IMR-90 (cell line): ENCODE data around the gene TMOD2. TPM values are rescaled to one million over a fixed set of nuclear protein-coding genes. Genes with fewer than 3 reads are reported as not detected.

Source experiments
- ATAC-seq: fragments of 200-7000 bp; cut with Tn5 transposase; 2 replicates; pipeline ENCODE4 v1.9.1; 2020; ENCODE audit warnings: low read depth, mild to moderate bottlenecking, moderate library complexity
- BruUV-seq: library from RNA; stranded (reverse); fragments of 400-500 nt; replicated peaks from 2 replicates; lab custom pipeline; 2021; lab: Mats Ljungman, UMichigan
- CTCF ChIA-PET: fragments of 300-600 bp; formaldehyde crosslinking; extraction: SDS; loops from one replicate; lab custom pipeline; 2021; ENCODE audit warnings: antibody characterized with exemption; lab: Yijun Ruan, JAX
- POLR2A ChIA-PET: fragments of 300-600 bp; sonication (Branson Sonifier 250); formaldehyde crosslinking; loops from one replicate; lab custom pipeline; 2022; ENCODE audit warnings: antibody characterized with exemption; ENCODE audit not compliant: unreplicated experiment; lab: Charles Lee
- DNase-seq: peaks from one replicate; pipeline ENCODE4 v3.0.0; 2013
- H2AFZ ChIP-seq: replicated peaks from 2 replicates; pipeline ENCODE3; 2013; ENCODE audit warnings: low read length, mild to moderate bottlenecking; ENCODE audit not compliant: poor library complexity
- H2AK5ac ChIP-seq: 2 replicates; pipeline ENCODE4 v1.6.1; 2013; ENCODE audit warnings: low read depth, low read length, inconsistent platforms
- H2AK9ac ChIP-seq: replicated peaks from 2 replicates; pipeline ENCODE3; 2013; ENCODE audit warnings: mild to moderate bottlenecking, low read depth, low read length, moderate library complexity; ENCODE audit not compliant: poor library complexity
- H2BK120ac ChIP-seq: 2 replicates; pipeline ENCODE4 v1.6.1; 2013; ENCODE audit warnings: low read depth, low read length, inconsistent platforms
- H2BK15ac ChIP-seq: 3 replicates; pipeline ENCODE4 v1.6.1; 2013; ENCODE audit warnings: low read depth, low read length, inconsistent platforms
- H2BK20ac ChIP-seq: 2 replicates; pipeline ENCODE4 v1.6.1; 2013; ENCODE audit warnings: low read depth, mild to moderate bottlenecking, inconsistent platforms, low read length, moderate library complexity
- H2BK5ac ChIP-seq: 2 replicates; pipeline ENCODE4 v1.6.1; 2013; ENCODE audit warnings: mild to moderate bottlenecking, low read depth, low read length, inconsistent platforms; ENCODE audit not compliant: poor library complexity, severe bottlenecking
- H3K14ac ChIP-seq: replicated peaks from 2 replicates; pipeline ENCODE4 v1.6.1; 2013; ENCODE audit warnings: low read depth, low read length, inconsistent platforms
- H3K18ac ChIP-seq: 2 replicates; pipeline ENCODE4 v1.6.1; 2013; ENCODE audit warnings: low read depth, low read length, control low read depth
- H3K23ac ChIP-seq: 2 replicates; pipeline ENCODE4 v1.6.1; 2013; ENCODE audit warnings: low read depth, low read length, inconsistent platforms
- H3K27ac ChIP-seq: 2 replicates; pipeline ENCODE4 v1.5.1; 2013; ENCODE audit warnings: mild to moderate bottlenecking, control low read depth, low read length; ENCODE audit not compliant: insufficient read depth
- H3K27me3 ChIP-seq: 2 replicates; pipeline ENCODE4 v1.6.1; 2013; ENCODE audit warnings: low read length; ENCODE audit not compliant: control insufficient read depth, insufficient read depth
- H3K36me3 ChIP-seq: 2 replicates; pipeline ENCODE4 v1.6.1; 2013; ENCODE audit warnings: low read length, mixed read lengths; ENCODE audit not compliant: control insufficient read depth, insufficient read depth
- H3K4ac ChIP-seq: 2 replicates; pipeline ENCODE4 v1.6.1; 2013; ENCODE audit warnings: low read depth, low read length, inconsistent platforms
- H3K4me1 ChIP-seq: 2 replicates; pipeline ENCODE4 v1.6.1; 2013; ENCODE audit warnings: low read length, mixed read lengths; ENCODE audit not compliant: control insufficient read depth, insufficient read depth
- H3K4me2 ChIP-seq: 2 replicates; pipeline ENCODE4 v1.6.1; 2013; ENCODE audit warnings: low read depth, mild to moderate bottlenecking, control low read depth, low read length, moderate library complexity
- H3K4me3 ChIP-seq: 2 replicates; pipeline ENCODE4 v1.5.1; 2013; ENCODE audit warnings: low read depth, mild to moderate bottlenecking, control low read depth, low read length, moderate library complexity; ENCODE audit not compliant: insufficient read depth
- H3K56ac ChIP-seq: 2 replicates; pipeline ENCODE4 v1.6.1; 2013; ENCODE audit warnings: low read length, inconsistent platforms; ENCODE audit not compliant: insufficient read depth; ENCODE audit errors: extremely low read depth
- H3K79me1 ChIP-seq, 2 experiments: 2 replicates each; pipeline ENCODE4 v1.6.1; 2013; ENCODE audit warnings: low read length in 2 of 2, inconsistent platforms in 1 of 2, low read depth in 1 of 2
- H3K9ac ChIP-seq: 2 replicates; pipeline ENCODE4 v1.6.1; 2013; ENCODE audit warnings: low read depth, low read length, control low read depth
- H3K9me1 ChIP-seq: 2 replicates; pipeline ENCODE4 v1.6.1; 2013; ENCODE audit warnings: low read length, inconsistent platforms; ENCODE audit not compliant: insufficient read depth
- H3K9me3 ChIP-seq: 2 replicates; pipeline ENCODE4 v1.6.1; 2013; ENCODE audit warnings: low read length; ENCODE audit not compliant: control insufficient read depth, insufficient read depth
- H4K20me1 ChIP-seq: 2 replicates; pipeline ENCODE4 v1.6.1; 2013; ENCODE audit warnings: low read length, inconsistent platforms; ENCODE audit not compliant: insufficient read depth
- H4K5ac ChIP-seq: 2 replicates; pipeline ENCODE4 v1.6.1; 2013; ENCODE audit warnings: mild to moderate bottlenecking, low read depth, low read length, control low read depth
- H4K8ac ChIP-seq, 2 experiments: 2 replicates each; pipeline ENCODE4 v1.6.1; 2013; ENCODE audit warnings: low read depth in 2 of 2, low read length in 2 of 2, control low read depth in 1 of 2, inconsistent platforms in 1 of 2
- H4K91ac ChIP-seq: 2 replicates; pipeline ENCODE4 v1.6.1; 2013; ENCODE audit warnings: low read depth, low read length, inconsistent platforms; ENCODE audit not compliant: insufficient read depth
- CHD1 ChIP-seq: IDR thresholded peaks from 2 replicates; pipeline ENCODE4 v1.6.1; 2012; ENCODE audit warnings: low read depth, low read length, improper control_type of control experiment
- MAFK ChIP-seq: IDR thresholded peaks from 2 replicates; pipeline ENCODE4 v1.6.1; 2012; ENCODE audit warnings: low read depth, low read length, improper control_type of control experiment
- WGBS, 2 experiments: methylation state at CpG; one replicate each; pipeline versions ENCODE4 v1.1.5 to v1.1.7; 2013; ENCODE audit warnings: missing lambda C conversion rate in 2 of 2; ENCODE audit not compliant: insufficient read length in 1 of 2; ENCODE audit errors: extremely low coverage in 2 of 2; 5-methylcytosine and 5-hydroxymethylcytosine counted together
- dilution Hi-C: fragments of 300-500 bp; cut with HindIII; formaldehyde crosslinking; loops from one replicate; pipeline ENCODE4 v1.14.3; 2018; ENCODE audit warnings: low sequenced_read_pairs; ENCODE audit not compliant: unreplicated experiment
- in situ Hi-C: fragments of 300-500 bp; cut with MboI; formaldehyde crosslinking; loops from 3 replicates; pipeline ENCODE4 v1.14.3; 2019; ENCODE audit warnings: low sequenced_read_pairs, inconsistent platforms, mixed read lengths
- intact Hi-C: fragments of 100-400 bp; cut with micrococcal nuclease; formaldehyde crosslinking; loops from 2 replicates; pipeline ENCODE4 v1.10.0; 2022
- polyA plus RNA-seq, 3 experiments: library from polyadenylated mRNA; depleted of rRNA; stranded (reverse); fragments of >200 nt; gene quantifications; 2 replicates each; pipeline ENCODE4 v1.2.3, GENCODE V29; 2012; ENCODE audit warnings: low replicate concordance in 1 of 3
- total RNA-seq: library from RNA; depleted of rRNA; stranded (reverse); fragments of >200 nt; gene quantifications from 2 replicates; pipeline ENCODE4 v1.2.3, GENCODE V29; 2012

Gene TMOD2
- total and polyA plus RNA-seq, 2 of the 4 experiments (the other 2 are of a cell fraction), result 2.8 to 5.4 TPM

DNA sequence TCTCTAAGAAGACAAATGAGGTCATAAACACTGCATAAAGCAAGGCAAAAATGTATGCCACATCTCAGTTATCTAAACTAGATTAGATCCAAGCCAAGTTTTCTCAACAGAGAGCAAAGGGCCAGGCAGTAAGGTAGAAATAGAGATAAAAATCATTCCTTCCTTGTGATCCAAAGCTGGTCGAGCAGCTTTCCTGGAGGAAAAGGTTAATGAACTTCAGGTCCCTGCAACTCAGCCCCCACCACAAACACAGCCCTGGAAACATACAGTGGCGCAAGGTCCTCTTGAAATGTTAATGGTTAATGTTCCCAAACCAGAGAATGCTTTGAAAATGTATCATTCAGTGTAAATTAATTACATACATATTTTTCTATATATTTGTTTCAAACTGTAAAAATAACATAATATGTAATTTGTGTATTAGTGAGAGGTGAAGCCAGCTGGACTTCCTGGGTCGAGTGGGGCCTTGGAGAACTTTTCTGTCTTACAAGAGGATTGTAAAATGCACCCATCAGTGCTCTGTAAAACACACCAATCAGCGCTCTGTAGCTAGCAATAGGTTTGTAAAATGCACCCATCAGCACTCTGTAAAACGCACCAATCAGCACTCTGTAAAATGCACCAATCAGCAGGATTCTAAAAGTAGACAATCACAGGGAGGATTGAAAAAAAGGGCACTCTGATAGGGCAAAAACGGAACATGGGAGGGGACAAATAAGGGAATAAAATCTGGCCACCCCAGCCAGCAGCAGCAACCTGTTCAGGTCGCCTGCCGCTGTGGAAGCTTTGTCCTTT, 31.0 kb upstream of the TMOD2 start:
- no peak overlapping the region for H2BK15ac ChIP-seq
- no peak overlapping the region for H3K9ac ChIP-seq
- ATAC-seq, result no peak
- CTCF ChIA-PET, result interaction anchor here (1.1 kb wide), 1 partner anchor 56 kb away, joined by 4 read pairs; no protein-coding TSS in a partner anchor
- no peak overlapping the region for H3K18ac ChIP-seq
- no peak overlapping the region for H3K14ac ChIP-seq
- 0 out of 4 replicates have a peak, but pooled peaks cover 0 to 3% of the 10 kb centered on the region in 2 experiments for H3K79me1 ChIP-seq
- no peak overlapping the region for H3K27ac ChIP-seq
- DNase-seq, result no peak
- H3K56ac ChIP-seq, result no peak overlapping the region
- H3K4ac ChIP-seq, result no peak overlapping the region
- H3K9me3 ChIP-seq, result no peaks in the 10 kb centered on the region
- H3K23ac ChIP-seq, result no peak overlapping the region
- H2BK120ac ChIP-seq, result no peak overlapping the region
- no peaks in the 10 kb centered on the region for H3K27me3 ChIP-seq
- TF ChIP-seq CHD1 (no peak), MAFK (peak; percentile 67)
- H3K4me1 ChIP-seq, result peaks cover 1% of the 10 kb centered on the region
- H4K5ac ChIP-seq, result no peak overlapping the region
- no peak overlapping the region for H2AK9ac ChIP-seq
- 78% methylated on average over 2 of the region's 8 CpGs; no CpG with 5 or more reads in 1 of the 2 experiments for WGBS, 2 experiments
- no peak overlapping the region for H2AFZ ChIP-seq
- no peak overlapping the region for H2AK5ac ChIP-seq
- dilution Hi-C loops (no loop called here), intact Hi-C loops (no loop called here), in situ Hi-C loops (no loop called here)
- H2BK5ac ChIP-seq, result no peak overlapping the region
- no peak overlapping the region for H3K4me2 ChIP-seq
- BruUV-seq, result no TSS peak
- H3K9me1 ChIP-seq, result no peaks in the 10 kb centered on the region; the same call in 1 of the 2 replicates
- no peak overlapping the region for H3K4me3 ChIP-seq
- no peak overlapping the region for H4K91ac ChIP-seq
- no peak overlapping the region for H2BK20ac ChIP-seq
- no peaks in the 10 kb centered on the region for H3K36me3 ChIP-seq
- no peak overlapping the region for H4K8ac ChIP-seq
- POLR2A ChIA-PET, result no interaction called here
- H4K20me1 ChIP-seq, result no peaks in the 10 kb centered on the region
